Fibroblast of lung (primary cell): ENCODE measurements around the gene GPX4. TPM values are rescaled to one million over a fixed set of nuclear protein-coding genes. Genes with fewer than 3 reads are reported as not detected.

Experiments
- DNase-seq, 2 donors: peaks; one replicate each; pipeline versions ENCODE4 v3.0.0 to v3.0.0-alpha.2; 2010; ENCODE audit warnings: low read depth in 2 of 2
- H2AFZ ChIP-seq: 2 replicates; pipeline ENCODE4 v1.5.1; 2012; ENCODE audit warnings: low read length, control low read depth, inconsistent platforms
- H3K27ac ChIP-seq: 2 replicates; pipeline ENCODE4 v1.5.1; 2011; ENCODE audit warnings: low read length, control low read depth; ENCODE audit not compliant: insufficient read depth
- H3K27me3 ChIP-seq: 2 replicates; pipeline ENCODE4 v1.5.1; 2011; ENCODE audit warnings: mild to moderate bottlenecking, low read length; ENCODE audit not compliant: control insufficient read depth, insufficient read depth
- H3K36me3 ChIP-seq: 2 replicates; pipeline ENCODE4 v1.5.1; 2011; ENCODE audit warnings: low read length; ENCODE audit not compliant: control insufficient read depth, insufficient read depth
- H3K4me1 ChIP-seq: 2 replicates; pipeline ENCODE4 v1.5.1; 2011; ENCODE audit warnings: low read length; ENCODE audit not compliant: control insufficient read depth, insufficient read depth; ENCODE audit errors: extremely low read depth
- H3K4me2 ChIP-seq: 2 replicates; pipeline ENCODE4 v1.5.1; 2011; ENCODE audit warnings: low read length, control low read depth; ENCODE audit not compliant: insufficient read depth; ENCODE audit errors: extremely low read depth
- H3K4me3 ChIP-seq, 4 experiments: fragments of 200-600 bp in 1 of 4; sonication (generic) in 1 of 4; replicated peaks in 1 of 4; 2 replicates each; pipeline ENCODE4 v1.5.1; 2011 to 2016; ENCODE audit warnings: low read length in 4 of 4, low read depth in 3 of 4, mild to moderate bottlenecking in 3 of 4, control low read depth in 2 of 4, inconsistent platforms in 1 of 4, mixed read lengths in 1 of 4; ENCODE audit not compliant: insufficient read depth in 1 of 4; ENCODE audit errors: control extremely low read depth in 1 of 4
- H3K79me2 ChIP-seq: 2 replicates; pipeline ENCODE4 v1.5.1; 2012; ENCODE audit warnings: mild to moderate bottlenecking, low read length, inconsistent platforms; ENCODE audit not compliant: control insufficient read depth, insufficient read depth
- H3K9ac ChIP-seq: 2 replicates; pipeline ENCODE4 v1.5.1; 2011; ENCODE audit warnings: mild to moderate bottlenecking, low read length, control low read depth; ENCODE audit not compliant: insufficient read depth
- H3K9me3 ChIP-seq: 2 replicates; pipeline ENCODE4 v1.5.1; 2012; ENCODE audit warnings: low read depth, low read length; ENCODE audit not compliant: control insufficient read depth, insufficient read depth
- H4K20me1 ChIP-seq: 2 replicates; pipeline ENCODE4 v1.5.1; 2011; ENCODE audit warnings: low read length; ENCODE audit not compliant: control insufficient read depth, insufficient read depth; ENCODE audit errors: extremely low read depth
- EZH2 ChIP-seq: IDR thresholded peaks from 2 replicates; pipeline ENCODE4 v1.5.1; 2012; ENCODE audit warnings: low read length, control low read depth, mild to moderate bottlenecking; ENCODE audit errors: missing control alignments
- polyA plus RNA-seq, 2 donors: library from polyadenylated mRNA; depleted of rRNA in 1 of 2; stranded (reverse) in 1 of 2; unstranded in 1 of 2; fragments of >200 nt; gene quantifications; 2 replicates each; pipeline ENCODE4 v1.2.1, GENCODE V29; 2011 to 2012; ENCODE audit warnings: missing spikeins in 1 of 2
- total RNA-seq: library from RNA; depleted of rRNA; stranded (reverse); fragments of >200 nt; gene quantifications from 2 replicates; pipeline ENCODE4 v1.2.1, GENCODE V29; 2014
- TF ChIP-seq, protein P1 (sequence below), 2 donors: IDR thresholded peaks in 1 of 2; conservative IDR thresholded peaks in 1 of 2; 1 replicate in 1 of 2; 2 replicates in 1 of 2; pipeline ENCODE4 v1.5.1; 2011 to 2012; ENCODE audit warnings: low read length in 2 of 2, control low read depth in 1 of 2, inconsistent platforms in 1 of 2, low read depth in 1 of 2, mild to moderate bottlenecking in 1 of 2

GPX4 gene
- total and polyA plus RNA-seq, 2 donors (not counting 1 experiment from before 2014, with no cell fraction given) = 325 to 430 TPM

DNA sequence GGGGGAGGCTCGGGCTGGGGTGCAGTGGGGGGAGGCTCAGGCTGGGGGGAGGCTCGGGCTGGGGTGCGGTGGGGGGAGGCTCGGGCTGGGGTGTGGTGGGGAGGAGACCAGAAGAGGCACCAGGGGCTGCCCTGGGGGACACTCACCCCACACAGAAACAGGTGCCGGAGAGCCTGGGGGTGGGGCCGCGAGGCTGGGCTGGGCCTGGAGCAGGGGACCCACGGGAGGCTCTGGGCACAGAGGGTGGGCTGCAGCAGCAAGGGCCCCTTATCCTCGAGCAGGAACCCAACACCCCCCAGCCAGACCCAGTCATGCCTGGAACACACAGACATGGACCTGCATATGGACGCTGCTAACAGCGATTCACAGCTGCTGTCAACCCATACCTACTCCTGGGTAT is 34.3 kb downstream of the GPX4 start:
- Histone ChIP-seq H3K27me3 (no peaks in the 10 kb centered on the region), H3K79me2 (peaks cover 19% of the 10 kb centered on the region), H3K4me2 (no peak overlapping the region), H2AFZ (no peak overlapping the region), H3K9me3 (no peaks in the 10 kb centered on the region), H3K9ac (no peak overlapping the region), H3K36me3 (peaks cover 16% of the 10 kb centered on the region), H3K27ac (no peak overlapping the region), H3K4me1 (no peaks in the 10 kb centered on the region), H4K20me1 (no peaks in the 10 kb centered on the region), H3K4me3 (no peak overlapping the region)
- no peak for TF ChIP-seq EZH2
- TF ChIP-seq, protein P1, sequence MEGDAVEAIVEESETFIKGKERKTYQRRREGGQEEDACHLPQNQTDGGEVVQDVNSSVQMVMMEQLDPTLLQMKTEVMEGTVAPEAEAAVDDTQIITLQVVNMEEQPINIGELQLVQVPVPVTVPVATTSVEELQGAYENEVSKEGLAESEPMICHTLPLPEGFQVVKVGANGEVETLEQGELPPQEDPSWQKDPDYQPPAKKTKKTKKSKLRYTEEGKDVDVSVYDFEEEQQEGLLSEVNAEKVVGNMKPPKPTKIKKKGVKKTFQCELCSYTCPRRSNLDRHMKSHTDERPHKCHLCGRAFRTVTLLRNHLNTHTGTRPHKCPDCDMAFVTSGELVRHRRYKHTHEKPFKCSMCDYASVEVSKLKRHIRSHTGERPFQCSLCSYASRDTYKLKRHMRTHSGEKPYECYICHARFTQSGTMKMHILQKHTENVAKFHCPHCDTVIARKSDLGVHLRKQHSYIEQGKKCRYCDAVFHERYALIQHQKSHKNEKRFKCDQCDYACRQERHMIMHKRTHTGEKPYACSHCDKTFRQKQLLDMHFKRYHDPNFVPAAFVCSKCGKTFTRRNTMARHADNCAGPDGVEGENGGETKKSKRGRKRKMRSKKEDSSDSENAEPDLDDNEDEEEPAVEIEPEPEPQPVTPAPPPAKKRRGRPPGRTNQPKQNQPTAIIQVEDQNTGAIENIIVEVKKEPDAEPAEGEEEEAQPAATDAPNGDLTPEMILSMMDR (conservative IDR thresholded peaks at IDR 0.05 in 1 of 2, IDR thresholded peaks at IDR 0.05 in 1 of 2; ENCODE audit: low read depth in 1 of 2, low read length in 2 of 2) = no peak
- DNase-seq = no peak

DNA sequence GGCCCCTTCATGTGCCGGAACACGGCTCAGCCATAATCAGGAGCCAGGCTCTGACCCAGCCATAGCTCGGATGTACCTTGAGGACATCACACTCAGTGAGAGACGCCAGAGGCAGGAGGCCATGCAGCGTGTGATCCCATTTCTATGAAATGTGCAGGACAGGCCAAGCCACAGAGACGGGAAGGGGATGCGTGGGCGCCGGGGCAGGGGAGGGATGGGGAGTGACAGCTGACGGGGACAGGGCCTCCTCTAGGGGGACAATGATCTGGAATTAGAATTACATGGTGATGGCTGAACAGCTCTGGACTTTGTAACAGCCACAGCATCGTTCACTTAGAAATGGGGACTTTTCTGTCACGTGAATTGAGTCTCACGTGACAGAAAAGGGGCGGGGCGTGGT is 35.3 kb downstream of the GPX4 start:
- no peak for TF ChIP-seq EZH2
- TF ChIP-seq, protein P1 (conservative IDR thresholded peaks at IDR 0.05 in 1 of 2, IDR thresholded peaks at IDR 0.05 in 1 of 2; ENCODE audit: low read depth in 1 of 2, low read length in 2 of 2) = no peak
- no peak overlapping the region for H2AFZ ChIP-seq
- no peaks in the 10 kb centered on the region for H3K4me1 ChIP-seq
- H3K79me2 ChIP-seq = peaks cover 9% of the 10 kb centered on the region
- no peak overlapping the region for H3K9ac ChIP-seq
- DNase-seq = no peak
- no peak overlapping the region for H3K27ac ChIP-seq
- H4K20me1 ChIP-seq = no peaks in the 10 kb centered on the region
- H3K9me3 ChIP-seq = no peaks in the 10 kb centered on the region
- no peaks in the 10 kb centered on the region for H3K27me3 ChIP-seq
- H3K36me3 ChIP-seq = peaks cover 22% of the 10 kb centered on the region
- no peak overlapping the region for H3K4me2 ChIP-seq
- H3K4me3 ChIP-seq = no peak overlapping the region

DNA sequence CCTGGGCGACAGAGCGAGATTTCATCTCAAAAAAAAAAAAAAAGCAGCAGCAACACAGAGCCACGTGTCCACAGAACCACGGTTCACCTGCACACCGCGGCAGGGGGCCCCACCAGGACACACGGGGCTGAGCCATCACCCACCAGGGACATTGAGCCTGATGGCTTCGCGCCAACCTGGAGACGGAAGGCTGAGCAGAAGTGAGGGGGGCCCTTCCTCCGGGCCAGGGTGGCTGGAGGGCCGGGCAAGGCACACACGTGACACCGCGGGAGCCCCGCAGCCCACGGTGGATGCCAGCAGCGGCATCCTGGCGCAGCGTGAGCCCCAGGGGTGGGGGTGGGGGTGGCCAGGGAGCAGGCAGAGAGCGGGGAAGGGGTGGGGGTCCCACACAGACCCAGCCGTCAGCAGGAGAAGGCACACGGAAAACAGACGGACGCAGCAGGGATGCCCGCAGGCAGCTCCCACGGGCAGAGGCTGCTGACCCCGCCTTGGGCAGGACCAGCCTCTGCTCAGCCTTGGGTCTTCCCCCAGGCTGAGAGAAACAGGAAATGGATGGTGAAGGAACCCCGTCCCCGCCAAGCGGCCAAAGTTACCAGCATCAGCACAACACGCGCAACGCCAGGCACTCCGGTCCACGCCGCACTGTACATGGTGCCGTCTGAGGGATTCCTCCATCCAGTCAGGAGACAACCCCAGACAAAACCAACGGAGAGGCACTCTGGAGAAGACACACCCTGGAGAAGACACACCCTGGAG is 36.7 kb downstream of the GPX4 start:
- Histone ChIP-seq H3K9ac (no peak overlapping the region), H4K20me1 (no peaks in the 10 kb centered on the region), H3K27me3 (no peaks in the 10 kb centered on the region), H3K36me3 (peaks cover 24% of the 10 kb centered on the region), H3K27ac (no peak overlapping the region), H3K4me3 (no peak overlapping the region), H2AFZ (no peak overlapping the region), H3K79me2 (peaks cover 7% of the 10 kb centered on the region), H3K4me1 (no peaks in the 10 kb centered on the region), H3K9me3 (no peaks in the 10 kb centered on the region), H3K4me2 (no peak overlapping the region)
- DNase-seq = no peak
- TF ChIP-seq, protein P1 (conservative IDR thresholded peaks at IDR 0.05 in 1 of 2, IDR thresholded peaks at IDR 0.05 in 1 of 2; ENCODE audit: low read depth in 1 of 2, low read length in 2 of 2) = no peak
- TF ChIP-seq EZH2 = no peak
